GM08714 (cell line): Measurements from ENCODE around the gene MRGPRX2.

Experiments
- H3K4me3 ChIP-seq: fragments of 200-500 bp; sonication (Bioruptor generic); 2 replicates; pipeline ENCODE4 v1.5.1; 2014; ENCODE audit warnings: mild to moderate bottlenecking, low read length, inconsistent platforms
- ZNF274 ChIP-seq: IDR thresholded peaks from 2 replicates; pipeline ENCODE4 v1.6.1; 2012; ENCODE audit warnings: mild to moderate bottlenecking, low read depth, low read length

Gene MRGPRX2

DNA sequence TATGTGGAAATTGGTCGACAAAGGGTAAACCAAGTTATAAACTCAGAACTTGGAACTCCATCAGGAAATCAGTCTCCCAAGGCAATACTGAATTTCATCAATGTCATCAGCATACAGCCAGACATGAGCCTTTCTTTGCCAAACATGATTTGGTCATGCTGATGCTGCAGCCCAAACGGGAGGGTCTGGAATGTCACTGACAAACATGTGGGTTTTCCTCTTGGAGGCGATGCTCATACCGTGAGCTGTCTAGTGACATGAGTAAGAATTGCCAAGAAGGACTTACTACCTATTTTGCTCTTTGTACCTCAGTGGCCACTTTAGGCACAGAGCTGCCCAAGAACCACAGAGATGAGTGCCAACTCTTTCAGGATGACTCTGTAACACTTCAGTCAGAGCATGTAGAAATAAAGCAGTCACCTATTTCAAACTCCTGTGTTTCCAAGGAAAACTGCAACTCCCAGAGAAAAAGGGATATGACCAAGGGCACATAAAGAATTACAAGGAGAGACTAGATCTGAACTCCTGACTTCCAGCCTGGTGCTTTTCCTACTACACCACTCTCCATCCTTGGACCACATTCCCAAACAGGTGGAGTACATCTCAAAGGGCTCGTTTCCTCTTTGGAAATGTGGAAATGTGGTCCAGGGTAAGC is 24.3 kb upstream of the MRGPRX2 start:
- no peak for TF ChIP-seq ZNF274
- no peak overlapping the region for H3K4me3 ChIP-seq

DNA sequence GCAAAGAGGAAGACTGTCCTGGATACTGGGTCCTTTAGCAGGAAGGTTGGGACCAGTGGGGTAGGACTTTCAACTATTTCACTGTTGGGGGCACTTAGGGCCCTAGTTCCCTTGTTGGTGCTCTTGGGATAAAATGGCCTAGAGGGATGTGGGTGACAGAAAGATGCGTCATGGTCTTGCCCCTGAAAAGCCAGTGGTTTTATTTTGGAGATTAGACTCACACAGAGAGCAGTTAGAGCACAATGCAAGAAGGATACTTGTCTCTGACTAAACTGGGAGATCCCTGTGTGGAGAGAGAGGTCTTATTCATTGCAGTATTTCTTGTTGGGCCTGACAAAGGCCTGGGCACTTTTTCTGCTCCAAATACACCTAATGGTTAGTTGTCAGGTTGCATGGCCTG is 22.6 kb upstream of the MRGPRX2 start:
- no peak overlapping the region for H3K4me3 ChIP-seq
- TF ChIP-seq ZNF274 = no peak

DNA sequence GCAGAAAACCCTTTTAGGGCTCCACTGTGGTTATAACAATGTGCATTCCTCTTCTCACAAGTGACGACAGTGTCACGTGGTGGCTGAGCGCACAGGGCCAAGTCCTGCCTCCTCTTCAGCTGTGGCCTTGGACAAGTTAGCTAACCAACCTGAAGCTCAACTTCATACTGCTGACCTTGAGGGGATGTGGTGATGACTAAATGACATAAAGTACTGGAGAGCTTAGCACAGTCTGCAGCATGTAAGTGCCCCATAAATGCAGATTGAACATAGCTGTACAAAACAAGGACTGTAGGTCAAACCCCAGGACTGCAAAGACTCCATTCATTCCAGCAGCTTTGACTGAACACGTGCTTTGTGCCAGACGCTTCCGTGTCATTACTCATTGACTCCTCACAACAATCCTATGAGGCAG is 20.1 kb upstream of the MRGPRX2 start:
- no peak for TF ChIP-seq ZNF274
- no peak overlapping the region for H3K4me3 ChIP-seq

DNA sequence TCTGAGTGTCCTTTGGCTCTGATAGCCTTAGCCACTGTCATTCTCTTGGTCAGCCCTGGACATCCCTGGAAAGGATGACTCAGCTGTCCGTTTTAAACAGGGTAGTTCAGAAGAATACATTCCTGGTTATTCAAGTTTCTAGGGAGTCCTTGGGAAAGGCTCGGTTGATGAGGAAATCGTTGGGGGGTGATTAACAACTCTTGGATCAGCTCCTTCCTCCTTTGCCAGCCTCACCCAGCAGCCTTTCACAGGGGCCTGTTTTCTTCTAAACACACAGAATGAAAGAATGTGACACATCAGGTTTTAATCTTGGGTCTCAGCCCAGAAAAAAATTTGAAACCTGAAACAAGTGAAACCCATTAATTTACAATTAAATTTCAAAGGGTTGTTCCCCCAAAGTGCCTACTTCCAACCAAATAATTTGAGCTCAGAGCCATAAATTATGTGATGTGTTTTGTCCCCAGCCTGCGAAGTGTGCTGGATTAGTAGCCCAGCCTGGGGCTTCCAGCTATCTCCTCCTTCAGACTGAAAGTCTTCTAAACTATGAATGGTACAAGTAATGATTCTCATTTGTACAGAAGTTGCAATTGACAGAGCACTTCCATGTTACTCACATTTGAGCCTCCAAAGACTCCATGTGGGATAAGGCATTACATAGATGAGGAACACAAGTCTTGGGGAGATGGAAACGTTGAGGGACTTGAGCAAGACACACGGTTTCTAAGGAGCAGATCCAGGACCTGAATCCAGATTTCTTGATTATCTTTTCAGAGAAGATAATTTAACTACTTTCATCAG is 19.3 kb upstream of the MRGPRX2 start:
- H3K4me3 ChIP-seq = no peak overlapping the region
- TF ChIP-seq ZNF274 = no peak

DNA sequence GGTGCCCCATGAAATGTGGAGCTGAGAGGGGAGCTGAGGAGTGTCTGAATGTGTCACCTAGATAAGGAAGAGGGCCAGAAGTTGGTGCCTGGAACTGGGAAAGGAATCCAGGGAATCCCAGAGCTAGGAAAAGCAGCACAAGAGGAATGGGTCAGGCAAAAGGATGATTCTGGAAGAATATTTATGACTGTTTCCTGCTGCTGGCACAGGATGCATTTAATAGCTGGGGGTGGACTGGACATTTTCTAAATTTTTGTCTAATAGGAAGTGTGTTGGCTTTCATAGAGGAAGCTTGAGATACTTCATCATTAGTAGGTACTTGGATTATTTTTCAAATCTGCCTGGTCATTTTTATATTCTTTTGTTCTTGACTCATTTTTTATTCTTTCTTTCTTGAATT is 17.4 kb upstream of the MRGPRX2 start:
- TF ChIP-seq ZNF274 = no peak
- H3K4me3 ChIP-seq = no peak overlapping the region

DNA sequence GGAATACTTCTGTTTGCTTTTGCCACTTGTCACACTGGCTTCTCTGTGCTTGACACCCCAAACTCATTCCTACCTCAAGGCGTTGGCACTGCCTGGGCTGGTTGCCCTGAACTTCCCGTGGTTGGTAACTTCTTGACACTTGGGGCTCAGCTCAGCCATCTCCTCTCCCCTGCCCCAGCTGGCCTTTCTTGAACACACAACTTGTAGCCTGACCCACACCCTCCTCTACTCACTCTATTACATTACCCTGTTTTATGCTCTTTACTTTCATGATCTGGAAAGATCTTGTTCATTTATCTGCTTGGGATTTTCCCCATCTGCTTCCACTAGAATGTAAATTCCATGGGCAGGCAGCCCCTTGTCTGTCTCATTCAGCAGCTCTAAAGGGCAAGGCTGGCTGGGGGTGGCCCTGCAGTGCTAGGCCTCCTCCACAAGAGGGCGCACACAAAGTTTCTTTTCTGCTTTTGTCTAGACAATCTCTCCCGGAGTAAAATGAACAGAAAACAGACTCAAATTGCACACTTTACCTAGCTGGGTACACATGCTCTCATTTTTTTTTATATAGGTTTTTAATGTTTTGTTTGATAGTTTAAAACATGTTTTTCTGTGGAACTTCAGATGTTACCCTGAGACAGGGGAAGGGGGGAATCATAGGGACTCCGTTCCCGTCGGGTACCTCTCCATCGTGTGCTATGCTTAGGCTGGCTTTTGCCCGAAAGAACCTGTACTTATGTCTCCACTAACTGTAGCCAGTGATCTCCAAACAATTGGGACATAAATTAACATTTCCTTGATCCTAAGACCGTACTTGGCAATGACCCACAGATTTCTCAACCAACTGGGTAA is 16.4 kb upstream of the MRGPRX2 start:
- no peak overlapping the region for H3K4me3 ChIP-seq
- no peak for TF ChIP-seq ZNF274

DNA sequence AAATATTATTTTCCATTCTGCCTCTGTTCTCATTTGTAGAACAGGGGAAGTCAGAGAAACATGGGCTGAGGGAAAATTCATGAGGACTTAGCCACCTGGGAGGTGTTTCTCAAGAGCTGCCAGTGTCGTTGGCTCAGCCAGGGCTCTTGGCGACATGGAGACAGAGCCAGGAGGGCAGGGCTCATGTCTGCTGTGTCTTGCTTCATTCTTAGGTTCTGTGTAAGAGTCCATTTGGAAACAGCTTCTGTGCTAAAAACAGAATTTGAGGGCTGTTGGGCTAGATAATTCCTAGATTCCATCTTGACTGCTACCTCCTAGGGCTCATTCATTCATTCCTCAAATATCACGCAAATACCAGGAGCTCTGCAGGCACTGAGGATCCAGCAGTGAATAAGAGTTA is 15.1 kb upstream of the MRGPRX2 start:
- no peak for TF ChIP-seq ZNF274
- no peak overlapping the region for H3K4me3 ChIP-seq

DNA sequence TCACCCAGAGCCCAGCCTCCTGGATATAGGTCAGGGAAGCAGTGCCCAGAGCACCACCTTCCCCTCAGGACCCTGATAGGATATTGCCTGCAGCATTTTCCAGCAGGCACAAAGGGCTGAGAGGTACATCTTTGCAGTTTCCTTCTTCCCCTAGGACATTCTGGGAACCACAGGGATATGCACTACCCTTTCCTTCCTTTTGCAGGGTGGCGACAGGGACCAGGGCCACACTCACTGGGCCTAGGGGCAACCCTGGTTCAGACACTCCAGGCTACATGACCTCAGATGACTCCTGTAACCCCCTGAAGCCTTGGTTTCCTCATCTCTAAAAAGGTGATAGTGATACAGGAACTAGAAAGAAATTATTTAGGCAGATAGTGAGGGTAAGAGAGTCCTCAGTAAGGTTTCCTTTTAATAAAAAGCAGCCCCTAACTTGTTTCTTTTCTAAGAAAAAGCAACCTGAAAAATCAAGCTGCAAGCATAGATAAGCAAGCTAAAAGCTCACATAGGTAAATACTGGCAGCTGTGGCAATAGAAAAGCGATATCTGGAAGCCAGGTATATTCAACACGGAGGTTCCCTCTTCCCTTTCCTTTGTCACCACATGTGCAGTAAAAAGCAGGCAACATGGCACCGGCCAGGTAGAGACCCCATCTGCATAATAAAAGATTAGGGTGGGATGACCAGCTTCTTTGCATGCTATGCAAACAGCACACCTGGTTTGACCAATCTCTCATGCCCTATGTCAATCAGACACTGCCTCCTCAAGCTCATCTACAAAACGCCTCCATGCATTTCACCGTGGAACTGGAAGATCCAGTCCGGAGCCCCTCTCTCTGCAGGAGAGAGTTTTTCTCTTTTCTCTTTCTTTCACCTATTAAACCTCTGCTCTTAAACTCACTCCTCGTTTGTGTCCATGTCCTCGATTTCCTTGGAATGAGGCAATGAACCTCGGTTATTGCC is 13.2 kb upstream of the MRGPRX2 start:
- no peak for TF ChIP-seq ZNF274
- H3K4me3 ChIP-seq = no peak overlapping the region

DNA sequence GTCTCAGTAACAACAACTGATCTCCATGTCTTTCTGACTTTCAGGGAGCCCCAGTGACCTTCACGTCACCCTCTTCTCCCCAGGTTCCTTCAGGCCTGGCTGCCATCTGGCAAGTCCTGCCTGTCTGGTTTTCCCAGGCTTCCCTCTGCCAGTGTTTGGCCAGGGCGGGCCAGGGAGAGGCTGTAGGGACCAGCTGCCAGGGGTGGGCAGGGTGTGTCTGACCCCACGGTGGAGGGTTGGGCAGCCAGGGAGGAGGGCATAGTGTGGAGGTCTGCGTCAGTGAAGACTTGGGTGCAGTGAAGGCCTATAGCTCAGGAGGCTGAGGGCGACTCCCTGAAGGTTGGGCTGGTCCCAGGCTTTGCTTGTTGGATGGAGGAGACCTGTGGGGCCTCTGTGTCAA is 11.9 kb upstream of the MRGPRX2 start:
- H3K4me3 ChIP-seq = no peak overlapping the region
- TF ChIP-seq ZNF274 = no peak

DNA sequence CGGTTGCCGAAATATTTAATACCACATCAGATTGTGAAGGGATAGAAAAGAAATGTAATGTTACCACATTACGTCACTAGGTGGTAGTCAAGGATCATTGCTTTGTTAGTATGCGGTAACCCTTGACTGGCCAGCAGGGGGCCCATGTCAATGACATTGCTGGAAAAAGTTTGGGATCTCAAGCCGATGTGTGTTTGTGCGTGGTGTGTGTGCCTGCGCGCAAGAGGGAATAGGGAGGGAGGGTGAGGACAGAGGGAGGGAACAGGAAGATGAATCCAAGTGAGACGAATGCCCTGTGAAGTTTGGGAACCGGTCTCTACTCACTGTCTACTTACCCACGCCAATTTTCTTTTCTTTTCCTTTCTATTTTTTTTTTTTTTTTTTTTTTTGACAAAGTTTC is 10.7 kb upstream of the MRGPRX2 start:
- no peak for TF ChIP-seq ZNF274

DNA sequence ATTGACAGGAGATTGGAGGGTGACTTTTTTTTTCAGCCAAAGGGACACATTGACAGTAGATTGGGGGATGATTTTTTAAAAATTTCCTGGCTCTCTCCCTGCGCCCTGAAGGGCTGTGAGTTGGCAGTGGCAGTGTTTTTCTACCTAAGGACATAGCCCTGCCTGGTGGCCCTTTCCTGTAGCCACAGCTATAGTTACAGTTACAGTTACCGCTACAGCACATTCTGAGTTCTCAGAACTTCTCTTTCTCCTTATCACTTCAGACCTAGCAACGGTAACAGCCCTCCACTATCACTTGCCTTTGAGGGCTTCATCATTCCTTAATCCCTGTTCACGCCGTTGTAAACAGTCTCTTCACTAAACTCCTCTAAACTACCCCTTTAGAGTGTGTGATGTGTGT is 684 bp downstream of the MRGPRX2 start:
- no peak for TF ChIP-seq ZNF274
- H3K4me3 ChIP-seq = no peak overlapping the region

More for the DNA sequence above, 10.7 kb upstream of the MRGPRX2 start:
- H3K4me3 ChIP-seq = no peak overlapping the region; the same call in 1 of the 2 replicates

DNA sequence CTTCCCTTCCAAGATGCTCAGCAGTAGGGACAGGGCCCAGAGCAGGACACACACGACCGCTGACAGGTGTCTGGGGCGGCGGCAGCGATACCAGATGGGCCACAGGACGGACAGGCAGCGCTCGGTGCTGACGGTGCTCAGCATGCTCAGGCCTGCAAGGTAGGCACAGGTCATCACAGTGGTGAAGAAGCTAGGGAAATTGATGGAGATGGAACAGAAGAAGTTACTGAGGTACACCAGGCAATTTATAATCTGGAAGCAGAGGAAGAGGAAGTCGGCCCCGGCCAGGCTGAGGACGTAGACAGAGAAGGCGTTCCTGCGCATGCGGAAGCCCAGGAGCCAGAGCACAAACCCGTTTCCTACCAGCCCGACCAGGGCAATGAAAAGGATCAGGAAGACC is 4.6 kb downstream of the MRGPRX2 start:
- no peak for TF ChIP-seq ZNF274
- H3K4me3 ChIP-seq = no peak overlapping the region

DNA sequence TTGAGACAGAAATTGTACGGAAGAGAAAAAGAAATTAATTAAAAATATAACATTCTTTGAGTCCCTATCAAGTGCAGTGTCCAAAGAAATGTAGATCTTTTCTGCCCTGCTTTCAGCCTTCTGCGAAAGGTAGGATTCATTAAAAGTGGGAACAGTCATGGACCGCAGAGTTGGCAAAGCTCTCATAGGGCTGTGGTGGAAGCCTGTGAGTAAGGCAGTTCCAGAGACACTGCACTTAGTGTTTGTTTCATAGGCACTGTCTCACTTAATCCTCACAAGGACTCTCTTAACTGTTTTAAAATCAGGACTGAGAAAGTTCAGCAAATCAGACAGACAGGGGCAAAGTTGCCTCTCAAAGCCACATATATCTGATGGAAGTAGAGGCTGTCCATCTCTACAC is 5.5 kb downstream of the MRGPRX2 start:
- no peak for TF ChIP-seq ZNF274
- H3K4me3 ChIP-seq = no peak overlapping the region
